Epithelial cell of prostate (primary cell): ENCODE data around the gene OR7E24.
"Not testable (repeated sequence)": the region's sequence is repeated elsewhere in the genome, so short reads cannot be mapped to it uniquely, and the experiment has no call there.

Source experiments
- DNase-seq: peaks from one replicate; pipeline ENCODE4 v3.0.0-alpha.2; 2011; ENCODE audit warnings: low read depth, low spot score
- H3K27ac ChIP-seq: fragments of 450-650 bp; 2 replicates; pipeline ENCODE4 v1.5.1; 2017; ENCODE audit warnings: mild to moderate bottlenecking

The OR7E24 gene

DNA sequence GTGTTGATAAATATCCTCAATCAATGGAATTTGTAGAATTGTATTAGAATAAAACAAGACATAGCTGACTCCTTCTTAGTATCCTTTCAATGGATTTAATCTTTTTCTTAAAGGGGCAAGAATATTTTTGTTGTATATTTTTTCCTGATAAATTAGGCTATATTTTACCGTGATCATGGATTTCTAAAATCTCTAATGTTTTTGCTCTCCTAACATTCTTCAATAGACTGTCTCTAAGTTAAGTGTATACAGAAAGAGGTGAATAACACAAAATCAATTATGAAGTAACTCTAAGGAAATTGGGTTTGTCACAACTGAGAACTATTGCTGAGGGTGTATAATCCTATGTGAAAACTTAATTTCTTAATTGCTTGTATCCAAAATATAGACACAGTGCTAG is at the start of gene OR7E24:
OR7E24 (plus strand) TSS at position 301 of the 400 bp plus-strand sequence. CDS start 114 bp downstream, outside the sequence.
- no peak for DNase-seq

DNA sequence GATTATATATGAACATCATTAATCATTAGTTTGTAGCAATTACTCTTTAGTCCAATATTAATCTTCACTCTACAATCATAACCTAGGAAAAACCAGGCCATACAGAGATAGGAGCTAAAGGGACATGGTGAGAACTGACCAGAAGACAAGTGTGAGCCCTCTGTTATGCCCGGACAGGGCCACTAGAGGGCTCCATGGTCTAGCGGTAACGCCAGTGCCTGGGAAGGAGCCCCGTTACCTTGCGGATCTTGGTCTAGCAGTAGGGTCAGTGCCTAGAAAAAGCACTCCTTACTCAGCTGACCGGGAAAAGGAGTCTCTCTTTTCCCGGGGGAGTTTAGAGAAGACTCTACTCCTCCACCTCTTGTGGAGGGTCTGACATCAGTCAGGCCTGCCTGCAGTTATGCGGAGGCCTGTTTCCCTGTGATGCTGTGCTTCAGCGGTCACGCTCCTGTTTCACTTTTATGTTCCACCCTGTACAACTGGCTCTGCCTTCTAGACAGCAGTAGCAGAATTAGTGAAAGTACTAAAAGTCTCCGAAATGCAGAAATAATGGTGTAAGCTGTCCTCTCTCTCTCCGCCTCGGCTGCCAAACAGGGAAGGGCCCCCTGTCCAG is 45.1 kb upstream of the OR7E24 start:
- DNase-seq, result no peak
- no peak overlapping the region for H3K27ac ChIP-seq

More for the DNA sequence above, at the start of gene OR7E24:
- H3K27ac ChIP-seq, result no peak within 1 kb of the TSS

DNA sequence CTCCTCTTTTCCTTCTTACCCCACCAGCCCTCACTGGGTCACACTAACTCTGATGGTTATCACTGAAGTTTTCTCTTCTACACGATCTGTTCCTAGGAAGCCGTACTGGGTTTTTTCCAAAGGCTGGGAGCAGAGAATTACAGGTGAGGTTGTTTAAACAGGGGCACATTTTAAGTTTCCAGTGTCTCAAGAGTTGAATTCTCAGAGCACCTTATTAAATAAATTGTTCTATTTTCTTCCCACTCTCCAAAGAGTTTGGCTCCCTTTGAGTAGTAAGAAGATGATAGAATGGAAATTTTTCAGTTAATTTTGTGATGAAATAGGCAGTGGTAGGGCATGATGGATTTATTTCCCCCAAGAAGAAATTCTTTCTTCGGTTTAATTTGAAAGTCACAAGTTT is 31.2 kb upstream of the OR7E24 start, which contains the start of gene OR7D4:
OR7D4 (minus strand) TSS at position 101 of the 400 bp plus-strand sequence. CDS start 4,752 bp downstream, outside the sequence.
- no peak within 1 kb of the TSS for H3K27ac ChIP-seq
- no peak for DNase-seq

DNA sequence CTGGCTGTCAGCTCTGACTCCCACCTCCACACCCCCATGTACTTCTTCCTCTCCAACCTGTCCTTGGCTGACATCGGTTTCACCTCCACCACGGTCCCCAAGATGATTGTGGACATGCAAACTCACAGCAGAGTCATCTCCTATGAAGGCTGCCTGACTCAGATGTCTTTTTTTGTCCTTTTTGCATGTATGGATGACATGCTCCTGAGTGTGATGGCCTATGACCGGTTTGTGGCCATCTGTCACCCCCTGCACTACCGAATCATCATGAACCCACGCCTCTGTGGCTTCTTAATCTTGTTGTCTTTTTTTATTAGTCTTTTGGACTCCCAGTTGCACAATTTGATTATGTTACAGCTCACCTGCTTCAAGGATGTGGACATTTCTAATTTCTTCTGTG is 506 bp downstream of the OR7E24 start:
- no peak overlapping the region for H3K27ac ChIP-seq
- DNase-seq, result no peak

DNA sequence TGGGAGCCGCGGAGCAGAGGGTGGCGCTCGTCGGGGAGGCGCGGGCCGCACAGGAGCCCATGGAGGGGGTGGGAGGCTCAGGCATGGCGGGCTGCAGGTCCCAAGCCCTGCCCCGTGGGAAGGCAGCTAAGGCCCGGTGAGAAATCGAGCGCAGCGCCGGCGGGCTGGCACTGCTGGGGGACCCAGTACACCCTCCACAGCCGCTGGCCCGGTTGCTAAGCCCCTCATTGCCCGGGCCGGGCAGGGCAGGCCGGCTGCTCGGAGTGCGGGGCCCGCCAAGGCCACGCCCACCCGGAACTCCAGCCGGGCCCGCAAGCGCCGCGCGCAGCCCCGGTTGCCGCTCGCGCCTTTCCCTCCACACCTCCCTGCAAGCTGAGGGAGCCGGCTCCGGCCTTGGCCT is 32.8 kb downstream of the OR7E24 start:
- not testable (repeated sequence) for DNase-seq, H3K27ac ChIP-seq

DNA sequence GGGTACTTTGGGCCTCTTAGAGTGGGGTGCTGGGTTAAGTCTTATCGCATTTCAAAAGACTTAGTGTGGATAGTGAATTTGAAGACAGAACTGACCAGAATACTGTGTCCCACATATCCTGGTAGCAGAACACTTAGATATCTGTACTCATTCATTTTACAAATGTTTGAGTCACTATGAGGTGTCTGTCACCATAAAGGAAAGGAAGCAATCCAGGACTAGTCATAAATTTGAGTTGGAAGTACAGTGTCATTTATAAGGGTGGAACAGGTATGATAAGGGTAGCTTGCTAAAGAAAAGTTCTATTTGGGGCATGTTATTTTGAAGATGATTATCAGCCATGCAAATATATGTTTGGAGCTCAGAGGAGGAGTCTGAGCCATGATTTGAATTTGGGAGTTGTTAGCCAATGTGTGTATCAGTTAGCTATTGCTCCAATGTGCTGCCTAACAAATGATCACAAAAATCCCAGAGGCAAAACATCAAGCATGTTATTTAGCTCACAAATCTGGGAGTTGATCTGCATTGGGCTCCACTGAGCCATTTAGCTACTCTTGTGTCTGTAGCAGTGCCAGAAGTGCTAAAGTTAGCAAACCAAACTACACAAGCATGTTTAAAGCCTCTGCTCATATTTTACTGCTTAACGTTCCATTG is 38.6 kb downstream of the OR7E24 start:
- no peak for DNase-seq

DNA sequence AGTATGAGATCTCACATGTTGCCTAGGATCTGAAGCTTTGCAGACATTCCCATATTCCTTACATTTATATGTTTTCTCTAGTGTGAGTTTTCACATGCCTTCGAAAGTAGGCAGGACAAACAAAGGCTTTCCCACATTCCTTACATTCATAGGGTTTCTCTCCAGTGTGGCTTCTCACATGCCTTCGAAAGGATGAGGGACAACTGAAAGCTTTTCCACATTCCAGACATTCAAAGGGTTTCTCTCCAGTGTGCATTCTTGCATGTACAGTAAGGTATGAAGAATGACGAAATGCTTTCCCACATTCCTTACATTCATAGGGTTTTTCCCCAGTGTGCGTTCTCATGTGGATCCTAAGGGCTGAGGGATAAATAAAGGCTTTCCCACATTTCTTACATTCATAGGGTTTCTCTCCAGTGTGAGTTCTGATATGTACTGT is 44.7 kb downstream of the OR7E24 start:
- H3K27ac ChIP-seq, result no peak overlapping the region
- no peak for DNase-seq

More for the DNA sequence above, 38.6 kb downstream of the OR7E24 start:
- H3K27ac ChIP-seq, result no peak overlapping the region

DNA sequence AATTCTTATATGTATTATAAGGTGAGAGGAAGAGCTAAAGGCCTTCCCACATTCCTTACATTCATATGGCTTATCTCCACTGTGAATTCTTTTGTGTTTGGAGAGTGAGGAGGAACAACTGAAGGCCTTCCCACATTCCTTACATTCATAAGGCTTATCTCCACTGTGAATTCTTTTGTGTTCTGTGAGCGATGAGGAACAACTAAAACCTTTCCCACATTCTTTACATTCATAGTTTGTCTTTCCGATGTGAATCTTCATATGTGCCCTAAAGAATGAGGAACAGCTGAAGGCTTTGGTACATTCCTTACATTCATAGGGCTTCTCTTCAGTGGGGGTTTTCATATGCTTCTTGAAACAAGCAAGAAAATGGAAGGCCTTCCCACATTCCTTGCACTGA is 45.6 kb downstream of the OR7E24 start:
- DNase-seq, result no peak
- H3K27ac ChIP-seq, result no peak overlapping the region
